Fibroblast of skin of scalp (primary cell): ENCODE data around the gene NAV3.

ENCODE experiments used
- DNase-seq: peaks from one replicate; pipeline ENCODE4 v3.0.0-alpha.2; 2013

The NAV3 gene

DNA sequence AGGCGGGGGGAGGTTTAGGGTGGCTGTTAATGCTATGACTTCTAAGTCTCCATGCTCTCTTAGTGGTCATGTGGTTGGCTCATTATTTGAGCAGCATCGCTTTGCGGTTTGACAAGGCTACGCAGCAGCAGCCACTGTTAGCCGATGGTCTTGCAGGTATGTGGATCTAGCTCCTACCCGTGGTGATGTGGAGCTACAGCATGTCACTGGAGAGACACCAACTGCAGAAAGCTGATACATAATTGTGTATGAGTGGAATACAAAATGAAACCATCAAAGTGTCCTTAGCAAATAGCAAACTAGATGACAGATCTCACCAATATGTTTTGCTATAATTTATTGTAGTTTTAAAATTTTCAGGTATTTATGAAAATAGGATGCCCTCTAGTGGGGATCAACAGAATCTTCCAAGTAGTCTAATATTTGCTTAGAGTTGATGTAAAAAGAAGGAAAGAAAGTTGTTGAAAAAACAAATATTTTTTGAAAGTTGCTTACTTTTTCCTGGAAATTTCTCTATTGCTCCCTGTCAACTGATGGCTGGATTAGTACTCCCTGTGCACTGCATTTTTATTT lies 94.9 kb downstream of the NAV3 start:
- DNase-seq, result peak; percentile 95

DNA sequence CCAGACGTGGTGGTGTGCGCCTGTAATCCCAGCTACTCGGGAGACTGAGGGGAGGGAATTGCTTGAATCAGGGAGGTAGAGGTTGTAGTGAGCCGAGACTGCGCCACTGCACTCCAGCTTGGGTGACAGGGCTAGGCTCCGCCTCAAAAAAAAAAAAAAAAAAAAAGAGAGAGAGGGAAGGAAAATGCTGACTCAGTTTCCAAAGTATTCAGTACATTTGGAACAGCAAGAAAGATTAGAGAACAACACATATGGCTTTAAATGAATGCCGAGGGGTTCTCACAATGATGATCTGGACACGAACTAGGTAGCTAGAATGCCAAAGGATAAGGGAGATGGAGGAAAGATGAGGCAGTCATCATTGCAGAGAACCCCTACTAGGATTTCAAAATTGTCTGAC lies 97.4 kb downstream of the NAV3 start:
- no peak for DNase-seq

DNA sequence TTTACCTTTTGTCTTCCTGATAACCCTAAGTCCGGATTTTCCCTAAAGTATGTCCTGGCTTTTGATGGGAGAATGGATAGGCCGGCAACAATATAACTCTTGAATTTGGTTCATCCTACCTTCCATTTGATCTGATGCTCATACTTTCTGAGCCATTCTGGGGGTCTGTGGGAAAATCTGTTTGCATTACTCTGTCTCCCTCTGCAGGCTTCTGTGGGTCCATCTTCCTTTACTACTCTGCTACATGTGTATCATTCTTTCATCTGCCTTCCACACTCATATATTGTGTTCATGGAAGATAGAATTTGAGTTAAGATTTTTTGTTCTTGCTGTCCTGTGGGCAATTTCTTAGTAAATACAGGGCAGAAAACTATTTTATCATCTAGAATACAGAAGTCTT lies 101.5 kb downstream of the NAV3 start:
- DNase-seq, result no peak

DNA sequence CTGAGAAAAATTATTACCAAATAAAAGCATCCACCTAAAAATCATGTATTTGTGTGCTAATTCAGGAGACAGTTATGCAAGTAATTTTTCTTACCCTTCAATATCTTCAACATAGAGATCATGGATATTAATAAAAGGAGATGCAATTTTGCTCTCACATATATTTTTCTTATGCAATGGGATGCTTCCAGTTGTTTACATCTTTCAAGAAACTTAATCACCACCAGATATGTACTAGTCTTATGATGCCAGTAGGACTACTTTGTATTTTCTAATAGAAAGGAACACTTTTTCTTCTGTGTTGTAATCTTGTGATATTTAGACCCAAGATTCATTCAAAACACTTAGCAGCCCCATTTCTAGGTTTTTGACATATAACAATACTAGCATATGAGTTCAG lies 107.6 kb downstream of the NAV3 start:
- DNase-seq, result no peak

DNA sequence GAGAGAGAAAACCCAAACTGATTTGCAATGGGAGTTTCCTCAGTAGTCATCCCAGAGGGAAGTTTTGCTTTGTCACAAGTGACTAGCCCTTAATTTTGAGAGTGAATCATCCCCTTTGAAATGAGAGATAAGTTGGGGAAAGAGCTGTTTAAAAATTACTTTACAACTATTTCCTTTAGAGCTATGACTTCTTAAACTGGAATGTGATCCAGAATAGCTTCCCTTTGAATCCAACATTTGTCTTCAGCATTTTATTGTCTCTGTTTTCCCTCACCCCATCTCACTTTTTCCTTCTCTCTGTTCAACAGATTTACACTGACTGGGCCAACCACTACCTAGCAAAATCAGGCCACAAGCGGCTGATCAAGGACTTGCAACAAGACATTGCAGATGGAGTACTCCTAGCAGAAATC lies 109.3 kb downstream of the NAV3 start:
- peak; percentile 88 for DNase-seq

DNA sequence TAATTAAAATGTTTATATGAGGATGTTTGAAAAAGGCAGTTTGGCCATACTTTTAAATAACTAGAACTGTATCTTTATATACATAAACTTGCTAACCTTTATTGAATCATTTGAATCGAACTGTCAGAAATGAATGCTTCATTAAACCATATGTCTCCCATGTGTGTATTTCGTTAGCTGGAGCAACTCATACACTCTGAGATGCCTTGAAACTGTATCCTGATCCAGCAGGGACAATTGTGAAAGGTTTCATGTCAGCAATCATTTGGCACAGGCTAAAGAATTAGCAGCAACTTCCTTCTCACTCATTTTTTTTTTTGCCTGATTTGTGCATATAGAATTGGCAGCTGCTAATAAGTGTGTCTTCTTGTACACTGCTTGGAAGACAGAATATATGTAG lies 109.9 kb downstream of the NAV3 start:
- DNase-seq, result peak; percentile 64

DNA sequence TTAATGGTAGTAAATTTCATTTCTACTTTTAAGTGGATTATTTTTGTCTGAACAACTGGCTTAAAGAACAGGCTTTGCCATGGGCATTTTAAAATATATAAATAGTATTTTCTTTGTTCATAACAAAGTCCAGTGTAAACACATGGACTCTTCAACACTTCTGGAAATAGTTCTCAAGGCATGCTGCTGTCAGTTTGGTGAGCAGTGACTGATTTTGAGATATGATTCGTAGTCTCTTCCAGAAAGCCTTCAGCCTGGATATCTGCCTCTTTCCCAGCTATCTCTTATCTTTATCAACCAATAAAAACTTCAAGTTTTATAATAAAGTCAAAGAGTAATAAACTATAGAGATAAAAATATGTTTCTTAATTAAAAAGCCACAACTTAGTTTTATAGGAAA lies 110.7 kb downstream of the NAV3 start:
- DNase-seq, result no peak

DNA sequence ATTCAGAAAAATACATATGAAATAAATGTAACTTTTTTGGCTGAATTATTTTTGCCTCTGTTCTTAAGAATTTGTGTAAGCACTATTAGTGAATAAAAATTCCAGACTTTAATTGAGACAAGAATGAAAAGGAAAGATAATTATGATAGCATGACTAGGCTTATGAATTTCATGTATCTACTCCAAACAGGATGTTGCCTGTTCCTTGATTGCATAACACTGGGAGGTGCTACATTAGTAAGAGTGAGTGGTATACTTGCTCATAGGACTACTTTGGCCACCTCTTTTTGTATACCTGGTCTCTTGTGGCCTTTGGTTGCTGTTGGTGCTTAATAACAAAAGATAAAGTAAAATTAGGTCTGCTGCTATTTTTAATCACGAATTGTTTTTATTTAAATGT lies 112.8 kb downstream of the NAV3 start:
- peak; percentile 68 for DNase-seq

DNA sequence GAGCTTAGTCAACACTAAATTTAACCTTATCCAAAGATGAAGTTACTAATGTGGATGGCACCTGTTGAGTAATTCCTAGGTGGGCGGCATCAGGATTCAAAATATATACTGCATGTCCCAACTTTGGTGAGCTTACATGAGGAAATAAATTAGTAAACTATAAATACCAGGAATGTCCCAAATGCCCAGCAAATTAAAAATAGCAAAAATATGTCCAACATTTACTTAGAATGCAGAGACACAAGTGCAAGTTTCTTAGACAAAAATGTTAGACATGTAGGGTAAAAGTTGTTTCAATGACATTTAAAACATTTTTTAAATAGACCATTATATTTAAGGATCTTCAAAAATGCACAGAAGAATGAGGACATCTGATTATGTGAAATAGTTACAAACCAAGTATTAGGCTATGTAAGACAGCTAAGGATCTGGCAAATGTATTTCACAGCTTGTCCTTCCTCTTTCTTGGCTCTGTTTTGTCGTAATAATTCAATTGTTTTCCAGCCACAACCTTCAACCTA lies 115.9 kb downstream of the NAV3 start:
- DNase-seq, result peak; percentile 85

DNA sequence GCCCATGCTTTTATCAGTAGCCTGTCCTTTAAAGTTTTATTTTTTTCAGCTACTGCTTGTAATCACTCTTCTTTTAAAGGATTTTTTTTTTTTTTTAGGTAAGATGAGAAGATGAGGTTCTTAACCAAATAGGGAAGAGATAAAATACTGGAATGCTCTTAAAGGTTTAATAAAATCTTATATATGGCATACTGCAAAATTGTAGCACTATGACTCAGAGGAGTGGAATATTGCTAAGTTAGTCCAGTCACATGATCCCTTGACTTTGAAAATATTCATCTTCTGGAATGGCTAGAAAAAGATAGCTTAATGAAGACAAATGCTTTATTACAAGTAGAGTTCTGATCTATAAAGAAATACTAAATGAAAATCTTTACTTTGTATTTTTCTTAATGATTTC lies 116.6 kb downstream of the NAV3 start:
- peak; percentile 86 for DNase-seq

DNA sequence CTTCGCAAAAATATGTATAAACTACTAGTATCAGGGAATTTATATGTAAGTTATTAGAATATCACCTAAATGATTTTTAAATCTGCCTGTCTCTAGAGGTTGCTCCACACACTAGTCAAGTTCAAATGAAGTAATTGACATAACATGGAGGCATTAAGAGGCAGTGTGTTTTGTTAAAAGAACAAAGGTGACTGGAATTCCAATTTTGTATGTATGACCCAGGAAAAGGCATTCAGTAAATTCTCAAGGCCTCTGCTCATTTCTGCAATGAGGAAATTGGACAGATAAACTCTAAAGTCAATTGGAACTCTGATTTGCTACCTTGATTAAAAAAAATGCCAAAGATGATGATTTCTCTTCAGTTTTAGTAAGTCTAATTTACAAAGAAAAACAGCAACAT lies 117.1 kb downstream of the NAV3 start:
- no peak for DNase-seq

DNA sequence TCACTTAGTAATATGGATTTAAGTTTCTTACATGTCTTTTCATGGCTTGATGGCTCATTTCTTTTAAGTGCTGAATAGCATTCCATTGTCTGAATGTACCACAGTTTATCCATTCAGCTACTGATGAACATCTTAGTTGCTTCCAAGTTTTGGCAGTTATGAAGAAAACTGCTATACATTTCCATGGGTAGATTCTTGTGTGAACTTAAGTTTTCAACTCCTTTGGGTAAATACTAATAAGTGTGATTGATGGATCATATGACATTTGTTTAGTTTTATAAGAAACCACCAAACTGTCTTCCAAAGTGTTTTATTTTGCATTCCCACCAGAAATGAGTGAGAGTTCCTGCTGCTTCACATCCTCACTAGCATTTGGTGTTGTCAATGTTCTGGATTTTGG lies 119.2 kb downstream of the NAV3 start:
- peak; percentile 54 for DNase-seq

DNA sequence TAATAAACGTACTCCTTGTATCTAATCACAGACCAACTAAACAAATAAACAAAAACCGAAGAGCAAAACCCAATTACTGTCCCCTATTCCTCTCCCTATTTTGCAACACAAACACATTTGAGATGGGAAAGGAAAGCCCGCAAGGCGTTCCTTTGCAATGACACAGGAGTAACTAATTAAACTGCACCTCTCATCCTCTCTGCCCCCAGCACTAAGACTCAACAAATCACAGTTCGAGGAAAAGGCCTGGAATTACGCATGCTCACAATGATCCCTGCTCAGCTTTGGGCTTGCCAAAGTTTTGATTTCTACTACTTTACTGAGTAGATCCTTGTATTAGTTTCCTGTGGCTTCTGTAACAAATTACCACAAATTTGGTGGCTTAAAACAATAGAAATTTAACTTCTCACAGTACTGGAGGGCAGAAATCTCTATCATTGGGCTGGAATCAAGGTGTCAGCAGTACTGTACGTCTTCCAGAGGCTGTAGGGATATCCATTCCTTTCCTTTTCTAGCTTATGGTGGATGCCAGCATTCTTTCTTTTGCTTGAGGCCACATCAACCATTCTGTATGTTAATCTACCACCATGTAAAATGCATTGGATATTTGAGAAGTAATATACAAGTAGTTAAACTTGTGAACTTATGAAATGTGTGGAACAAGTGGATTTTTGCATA lies 123.0 kb downstream of the NAV3 start:
- DNase-seq, result no peak

DNA sequence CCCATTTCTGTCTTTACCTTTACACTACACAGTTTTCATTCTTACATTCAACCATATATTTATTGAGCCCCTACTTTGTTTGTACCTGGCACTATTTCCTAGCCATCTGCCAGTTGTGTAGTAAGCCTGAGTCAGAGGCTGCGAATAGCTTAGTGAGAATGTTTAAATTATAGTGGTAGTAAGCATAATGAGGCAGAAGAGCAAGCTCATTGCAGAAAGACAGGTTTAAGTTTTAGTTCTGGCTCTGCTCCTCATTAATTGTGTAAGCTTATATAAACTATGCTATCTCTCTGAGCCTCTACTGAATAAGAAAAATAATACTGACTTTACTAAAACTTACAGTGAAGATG lies 123.5 kb downstream of the NAV3 start:
- DNase-seq, result no peak

DNA sequence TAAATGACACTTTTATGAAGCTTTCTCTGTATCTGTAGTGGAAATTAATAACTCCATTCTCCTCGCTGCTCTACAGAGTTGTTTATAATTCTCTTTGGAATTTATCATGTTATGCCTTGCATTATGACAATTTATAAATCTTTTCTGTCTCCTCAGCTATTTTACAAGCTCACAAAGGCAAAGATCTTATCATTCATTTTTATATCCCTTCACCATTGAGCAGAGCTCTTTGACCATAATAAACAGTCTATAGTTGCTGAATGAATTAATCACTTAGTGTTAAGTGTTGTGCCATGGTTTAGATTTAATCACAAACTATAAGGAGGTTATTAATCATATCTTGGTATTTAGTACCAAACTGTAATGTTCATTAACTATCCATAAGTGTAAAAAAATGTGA lies 126.4 kb downstream of the NAV3 start:
- no peak for DNase-seq

DNA sequence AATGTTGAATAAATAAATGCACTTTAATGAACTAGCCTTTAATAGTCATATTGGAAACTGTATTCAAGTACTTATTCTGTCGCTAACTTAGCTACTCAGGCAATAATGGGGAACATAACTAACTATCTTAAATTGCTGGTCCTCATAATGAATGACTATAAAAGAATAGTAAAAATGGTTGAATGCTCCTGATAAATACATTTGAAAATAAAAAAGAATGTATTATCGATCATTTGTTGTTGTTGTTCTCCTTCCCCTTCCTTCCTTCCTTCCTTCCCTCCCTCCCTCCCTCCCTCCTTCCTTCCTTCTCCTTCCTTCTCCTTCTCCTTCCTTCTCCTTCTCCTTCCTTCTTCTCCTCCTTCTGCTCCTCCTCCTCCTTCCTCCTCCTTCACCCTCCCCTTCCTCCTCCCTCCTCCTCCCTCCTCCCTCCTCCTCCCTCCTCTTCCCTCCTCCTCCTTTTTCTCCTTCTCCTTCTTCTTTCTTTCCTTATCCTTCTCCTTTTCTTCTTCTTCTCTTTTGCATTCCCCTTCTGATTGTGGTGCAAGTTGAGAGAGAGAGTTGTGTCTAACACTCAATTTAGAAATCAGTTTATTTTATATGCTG lies 133.0 kb downstream of the NAV3 start:
- no peak for DNase-seq

DNA sequence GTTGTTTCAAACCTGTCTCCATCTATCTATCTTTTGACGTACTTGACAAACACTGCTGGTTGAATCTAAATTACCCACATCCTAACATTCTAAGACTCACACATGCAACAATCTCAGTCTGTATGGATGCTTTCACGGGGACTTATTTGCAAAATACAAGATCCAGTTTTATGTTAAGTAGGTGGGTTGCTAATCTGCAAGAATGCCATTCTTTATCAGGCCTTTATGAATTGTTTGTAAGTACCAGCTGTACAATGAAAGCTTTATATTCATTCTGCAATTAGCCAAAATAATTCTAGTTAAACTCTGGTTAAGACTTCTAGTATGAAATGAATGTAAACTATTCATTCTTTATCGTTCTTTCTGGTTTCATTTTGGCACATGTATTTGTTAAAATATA lies 135.1 kb downstream of the NAV3 start:
- DNase-seq, result no peak

DNA sequence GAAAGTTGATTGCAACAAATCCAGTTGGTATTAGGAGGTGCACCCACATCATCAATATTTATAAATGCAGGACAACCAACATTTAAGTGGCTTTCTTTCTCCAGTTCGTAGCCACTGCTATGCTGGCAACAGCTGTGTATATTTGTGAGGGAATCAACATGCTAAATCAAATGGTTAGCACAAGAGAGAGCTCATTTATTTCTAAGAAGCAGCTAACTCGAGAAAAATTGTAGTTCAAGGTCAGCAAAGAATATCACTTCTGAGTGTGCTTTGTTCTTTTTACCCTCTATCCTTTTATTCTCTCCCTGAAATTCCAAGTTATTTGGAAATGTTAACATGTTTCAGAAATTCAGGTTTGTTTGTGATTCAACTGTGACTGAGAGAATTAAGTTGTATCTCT lies 137.3 kb downstream of the NAV3 start:
- no peak for DNase-seq

DNA sequence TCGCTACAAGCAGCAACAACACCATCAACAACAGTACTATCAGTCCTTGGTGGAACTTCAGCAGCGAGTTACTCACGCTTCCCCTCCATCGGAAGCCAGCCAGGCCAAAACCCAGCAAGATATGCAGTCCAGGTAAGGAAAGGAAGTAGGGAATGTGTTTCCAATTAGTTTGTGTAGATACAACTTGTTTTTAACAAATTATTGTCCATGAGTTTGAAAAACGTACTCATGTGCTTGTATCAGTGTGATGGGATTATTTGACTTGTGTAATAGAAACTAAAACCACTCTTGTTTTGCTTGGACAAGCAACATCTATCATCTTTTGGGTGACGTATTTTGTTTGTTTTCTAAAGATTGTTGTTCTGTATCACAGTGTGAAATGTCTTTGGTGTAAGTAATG lies 137.9 kb downstream of the NAV3 start:
- DNase-seq, result no peak

DNA sequence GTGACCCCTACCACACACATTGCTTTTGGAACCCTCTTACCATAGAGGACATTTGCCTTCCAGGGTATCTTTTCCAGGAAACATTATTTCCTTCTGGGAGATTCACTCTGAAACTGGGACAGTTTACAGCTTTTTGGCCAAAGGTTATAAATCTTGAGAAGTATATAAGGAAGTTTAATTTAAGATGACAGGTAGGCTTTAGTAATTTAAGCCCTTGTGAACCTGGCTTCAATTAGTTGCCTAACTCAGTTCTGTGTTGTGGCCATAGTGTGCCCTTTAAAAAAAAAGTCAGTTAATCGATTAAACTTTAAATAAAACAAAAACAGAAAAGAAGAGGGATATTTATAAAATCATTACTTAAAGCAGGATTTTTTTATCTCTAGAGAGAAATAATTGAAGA lies 142.9 kb downstream of the NAV3 start:
- DNase-seq, result no peak

DNA sequence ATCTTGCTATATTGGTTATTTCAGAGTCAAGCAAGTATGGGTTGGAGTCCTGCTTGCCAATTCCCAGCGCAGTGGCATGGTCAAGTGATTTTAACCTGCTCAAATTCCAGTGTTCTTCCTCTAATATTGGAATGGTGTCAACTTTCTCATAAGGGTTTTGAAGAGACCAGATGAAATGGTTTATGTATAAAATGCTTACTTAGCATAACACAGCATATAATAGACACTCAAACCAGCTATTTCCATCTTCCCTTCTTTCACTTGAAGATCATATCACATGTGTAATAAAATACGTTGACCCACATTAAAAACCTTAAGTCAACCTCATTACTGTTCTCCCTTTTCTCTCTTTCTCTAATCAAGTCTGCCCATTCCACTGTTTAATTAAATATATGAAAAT lies 144.0 kb downstream of the NAV3 start:
- no peak for DNase-seq

DNA sequence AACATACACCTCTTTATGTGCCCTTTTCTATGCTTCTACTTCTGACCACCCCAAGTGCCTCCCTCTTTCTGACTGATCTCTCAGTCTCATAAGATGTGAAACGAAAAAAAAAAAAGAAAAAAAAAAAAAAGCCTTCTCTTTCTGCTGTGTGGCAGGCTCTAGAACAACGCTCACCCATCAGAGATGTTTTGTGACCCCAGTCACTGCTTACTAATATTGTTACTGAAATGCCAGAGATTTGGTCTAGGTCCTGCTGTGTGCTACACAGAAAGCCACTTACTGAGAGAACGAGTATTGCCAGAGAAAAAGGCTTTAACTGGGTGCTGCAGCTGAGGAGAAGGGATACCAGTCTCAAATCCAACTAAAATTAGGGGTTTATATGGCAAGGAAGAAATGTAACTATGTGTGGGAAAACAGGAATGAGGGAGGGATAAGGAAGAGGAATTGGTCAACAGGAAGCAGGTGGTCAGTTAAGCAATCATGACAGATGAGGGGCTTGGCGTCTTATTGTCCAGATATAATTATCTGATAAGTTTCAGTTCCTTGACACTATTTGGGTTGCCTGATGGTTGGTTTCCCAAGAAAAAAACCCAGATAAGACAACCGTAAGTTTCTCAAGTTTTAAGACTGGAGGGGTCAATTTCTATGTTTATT lies 149.0 kb downstream of the NAV3 start:
- peak; percentile 7 for DNase-seq

DNA sequence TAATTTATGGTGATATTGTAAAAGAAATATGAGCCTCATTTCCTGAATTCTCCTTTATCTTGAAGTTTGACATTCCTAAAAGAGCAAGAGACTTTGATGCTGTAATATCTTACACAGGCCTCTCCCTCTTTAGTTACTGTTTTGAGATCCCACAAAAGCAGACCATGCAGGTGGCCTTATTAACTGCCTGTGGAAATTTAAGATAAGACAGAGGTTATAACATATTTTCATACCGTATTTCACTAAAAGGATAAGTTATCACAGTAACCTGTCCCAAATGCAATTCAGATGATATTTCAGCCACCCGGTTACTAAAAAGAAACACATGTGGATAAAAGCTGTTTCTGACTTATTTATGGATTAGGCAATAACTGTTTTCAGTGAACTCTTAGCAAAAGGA lies 150.1 kb downstream of the NAV3 start:
- DNase-seq, result no peak

DNA sequence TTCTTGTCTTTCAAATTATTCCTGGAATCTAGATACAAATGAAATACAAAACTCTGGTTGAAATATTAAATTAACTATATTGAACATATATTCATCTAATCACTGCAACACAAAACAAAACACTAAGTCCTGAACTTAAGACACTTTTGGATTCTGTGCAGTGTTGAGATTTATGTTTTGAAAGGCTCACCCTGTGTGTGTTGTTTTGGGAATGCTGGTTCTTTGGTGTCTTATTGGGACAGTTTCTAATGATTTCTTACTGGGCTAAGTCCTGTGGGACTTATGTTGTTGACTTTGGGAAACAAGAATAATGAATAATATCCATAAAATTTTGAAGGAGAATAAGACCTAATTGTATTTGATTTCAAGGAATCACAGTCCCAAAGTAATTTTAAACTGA lies 153.2 kb downstream of the NAV3 start:
- DNase-seq, result no peak
